KBM-7 (cell line): ENCODE results near the gene NEO1.
A peak's percentile ranks its signal among the peaks of the same experiment; 100 is the strongest.

Experiments used
- DNase-seq: peaks from one replicate; pipeline ENCODE4 v3.0.0-alpha.2; 2015
- in situ Hi-C: fragments of 300-500 bp; cut with MboI; formaldehyde crosslinking; loops from 2 replicates; pipeline ENCODE4 v1.14.3; 2020; ENCODE audit warnings: low sequenced_read_pairs, low pct_unique_long_range_greater_than_20kb, mixed read lengths

The NEO1 gene

DNA sequence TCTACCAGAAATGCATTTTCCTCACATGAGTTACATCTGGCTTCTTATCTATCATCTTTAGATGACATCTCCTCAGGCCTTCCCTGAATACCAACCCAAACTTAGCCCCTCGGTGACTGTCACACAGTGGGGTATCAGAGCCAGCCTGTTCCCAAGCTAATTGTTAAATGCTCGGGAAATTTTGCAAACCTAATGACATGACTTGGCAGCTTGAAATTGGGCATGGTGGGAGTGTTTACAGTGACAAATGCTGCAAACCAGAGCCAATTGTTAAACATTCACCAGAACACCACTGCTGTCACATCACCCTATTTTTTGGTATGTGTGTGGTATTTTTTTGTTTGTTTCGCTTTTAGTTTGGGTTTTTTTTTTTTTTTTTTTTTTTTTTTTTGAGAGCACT is 185.6 kb downstream of the NEO1 start:
- no peak for DNase-seq
- in situ Hi-C loops = no loop called here

DNA sequence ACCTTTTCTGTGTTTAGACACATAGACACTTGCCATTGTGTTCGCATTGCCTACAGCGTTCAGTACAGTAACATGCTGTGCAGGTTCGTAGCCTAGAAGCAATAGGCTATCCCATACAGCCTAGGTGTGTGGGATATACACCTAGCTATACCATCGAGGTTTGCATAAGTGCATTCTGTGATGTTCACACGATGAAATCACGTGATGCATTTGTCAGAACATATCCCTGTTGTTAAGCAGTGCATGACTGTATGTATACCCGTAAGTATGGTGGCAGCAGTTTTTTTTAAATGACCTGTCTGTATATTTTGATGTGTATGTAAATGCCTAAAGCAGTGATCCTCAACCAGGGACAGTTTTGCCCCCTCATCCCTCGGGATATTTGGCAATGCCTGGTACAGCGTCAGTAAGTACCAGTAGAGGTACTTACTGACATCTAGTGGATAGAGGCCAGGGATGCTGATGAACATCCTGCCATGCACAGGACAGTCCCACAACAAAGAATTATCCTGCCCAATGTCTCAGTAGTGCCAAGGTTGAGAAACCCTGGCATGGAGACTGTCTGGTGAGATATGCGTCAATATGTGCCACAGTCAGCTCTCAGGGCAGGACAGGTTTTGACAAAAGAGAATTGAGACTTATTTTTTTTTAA is 187.4 kb downstream of the NEO1 start:
- in situ Hi-C loops = no loop called here

DNA sequence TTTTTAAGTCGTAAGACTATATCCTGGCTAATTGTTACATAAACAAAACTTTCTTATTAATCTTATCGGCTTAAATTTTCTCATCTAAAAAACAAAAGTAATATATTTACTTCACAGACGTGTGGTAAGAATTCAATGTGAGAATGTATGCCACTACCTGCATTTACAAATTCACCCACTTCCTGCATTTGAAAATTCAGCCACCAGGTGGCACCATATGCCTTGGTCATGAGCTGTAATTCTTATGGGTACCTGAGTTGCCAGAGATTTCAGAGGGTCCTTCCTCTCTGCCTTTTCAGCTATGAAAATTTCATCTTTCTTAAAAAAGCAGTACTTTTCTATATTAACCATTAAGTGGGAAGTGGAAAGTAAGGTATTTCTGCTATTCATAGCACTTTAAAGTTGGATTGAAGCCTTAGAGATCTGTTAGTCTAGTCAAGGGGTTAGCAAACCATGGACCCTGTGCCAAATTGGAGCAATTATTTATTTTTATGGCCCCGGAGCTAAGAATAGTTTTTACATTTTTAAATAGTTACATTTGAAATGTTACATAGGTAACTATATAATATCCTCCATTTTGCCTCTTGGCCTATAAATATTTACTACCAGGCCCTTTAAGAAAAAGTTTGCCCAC is 188.7 kb downstream of the NEO1 start:
- peak; percentile 87 for DNase-seq
- in situ Hi-C loops = no loop called here

More for the DNA sequence above, 187.4 kb downstream of the NEO1 start:
- peak; percentile 23 for DNase-seq

DNA sequence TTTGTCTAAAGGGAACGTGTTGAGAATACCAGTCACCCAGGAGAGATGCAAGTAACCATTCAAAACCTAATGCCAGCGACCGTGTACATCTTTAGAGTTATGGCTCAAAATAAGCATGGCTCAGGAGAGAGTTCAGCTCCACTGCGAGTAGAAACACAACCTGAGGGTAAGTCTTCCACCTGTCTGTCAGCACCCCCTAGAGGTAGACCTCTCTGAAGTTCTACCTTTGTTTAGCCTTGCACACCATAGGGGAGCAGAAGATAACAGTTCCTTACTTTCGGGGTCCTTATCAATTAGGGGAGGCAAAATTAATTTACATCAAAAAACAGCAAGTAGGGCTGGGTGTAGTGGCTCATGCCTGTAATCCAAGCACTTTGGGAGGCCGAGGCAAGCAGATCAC is 192.1 kb downstream of the NEO1 start:
- in situ Hi-C loops = no loop called here
- peak; percentile 50 for DNase-seq

DNA sequence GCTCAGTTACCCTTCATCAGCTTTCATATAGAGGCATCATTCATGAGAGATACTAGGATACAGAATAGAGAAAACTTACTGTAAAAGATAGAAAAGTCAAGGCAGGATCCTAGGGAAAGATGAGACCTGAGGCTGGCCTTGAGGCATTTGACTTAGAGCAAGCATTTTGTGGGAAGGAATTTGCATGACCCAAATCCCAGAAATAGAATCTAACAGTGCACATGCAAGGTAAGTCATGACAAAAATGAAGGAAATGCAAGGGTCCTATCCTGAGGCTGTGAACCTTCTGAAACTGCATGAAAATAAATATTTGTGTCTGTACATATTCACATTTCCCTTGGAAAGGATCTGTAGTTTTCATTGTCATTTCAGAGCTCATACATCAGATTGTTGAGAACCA is 194.2 kb downstream of the NEO1 start:
- DNase-seq = no peak
- in situ Hi-C loops = no loop called here

DNA sequence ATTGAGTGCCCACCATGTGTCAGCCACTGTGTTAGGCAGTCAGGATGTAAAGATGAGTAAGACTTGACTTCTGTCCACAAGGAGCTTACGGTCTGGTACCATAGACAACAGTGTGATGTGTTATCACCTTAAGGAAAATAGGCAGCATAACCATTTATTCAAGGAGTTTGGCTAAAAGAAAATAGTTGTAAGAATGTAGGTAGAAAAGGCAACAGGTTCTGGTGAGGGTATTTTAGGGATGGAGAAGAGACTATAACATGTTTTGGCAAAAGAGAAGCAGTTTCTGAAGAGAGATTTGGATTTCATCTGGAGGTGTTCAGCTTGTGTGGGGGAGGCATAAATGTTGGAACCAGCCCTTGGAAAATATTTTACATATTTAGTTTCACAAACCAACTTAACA is 194.6 kb downstream of the NEO1 start:
- DNase-seq = no peak
- in situ Hi-C loops = no loop called here

DNA sequence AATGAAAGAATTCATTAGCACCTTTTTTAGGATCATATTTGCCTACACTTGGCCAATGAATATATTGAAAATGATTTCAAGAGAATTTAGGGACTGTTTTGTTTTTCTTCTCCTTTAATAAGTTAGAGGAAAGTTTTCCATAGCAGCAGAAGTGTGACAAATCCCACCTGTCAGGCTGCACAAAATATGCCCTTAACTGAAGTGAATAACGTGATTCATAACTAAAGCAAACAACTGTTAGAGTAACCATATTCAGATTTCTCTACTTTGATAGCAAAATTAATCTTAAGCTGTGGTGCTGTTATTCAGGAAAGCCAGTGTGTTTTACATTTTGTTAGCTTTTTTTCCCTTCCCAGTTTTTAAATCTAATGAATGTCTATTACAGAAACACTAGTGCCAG is 195.1 kb downstream of the NEO1 start:
- in situ Hi-C loops = no loop called here
- DNase-seq = no peak

DNA sequence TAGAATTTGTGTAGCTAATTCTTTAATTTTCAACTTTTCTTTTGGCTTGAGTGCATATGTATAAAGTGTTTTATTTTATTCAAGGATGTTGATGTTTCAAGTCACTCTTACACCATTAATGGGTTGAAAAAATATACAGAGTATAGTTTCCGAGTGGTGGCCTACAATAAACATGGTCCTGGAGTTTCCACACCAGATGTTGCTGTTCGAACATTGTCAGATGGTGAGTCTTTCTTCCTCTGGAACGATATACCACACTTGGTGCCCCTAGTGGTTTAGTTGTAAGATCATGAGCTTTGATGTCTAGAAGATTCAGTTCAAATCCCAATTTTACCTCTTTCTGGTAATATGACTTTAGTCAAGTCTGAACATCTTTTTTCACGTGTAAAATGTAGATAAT is 197.2 kb downstream of the NEO1 start:
- in situ Hi-C loops = no loop called here
- DNase-seq = no peak

DNA sequence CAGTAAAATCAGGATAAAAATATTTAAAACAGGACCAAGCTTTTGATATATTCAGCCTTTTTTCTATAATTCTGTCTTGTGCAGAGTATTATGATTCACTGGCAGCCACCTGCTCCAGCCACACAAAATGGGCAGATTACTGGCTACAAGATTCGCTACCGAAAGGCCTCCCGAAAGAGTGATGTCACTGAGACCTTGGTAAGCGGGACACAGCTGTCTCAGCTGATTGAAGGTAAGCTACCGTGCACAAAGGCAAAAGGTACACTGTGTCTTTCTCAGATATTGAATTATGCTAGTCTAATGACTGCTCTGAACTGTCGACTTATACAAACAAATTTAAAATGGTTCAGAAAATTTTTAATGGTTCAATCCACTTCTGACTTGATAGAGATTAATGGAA is 202.3 kb downstream of the NEO1 start:
- in situ Hi-C loops = loop anchor here (25.0 kb wide), 1 partner anchor 858 kb away; no protein-coding TSS in a partner anchor

DNA sequence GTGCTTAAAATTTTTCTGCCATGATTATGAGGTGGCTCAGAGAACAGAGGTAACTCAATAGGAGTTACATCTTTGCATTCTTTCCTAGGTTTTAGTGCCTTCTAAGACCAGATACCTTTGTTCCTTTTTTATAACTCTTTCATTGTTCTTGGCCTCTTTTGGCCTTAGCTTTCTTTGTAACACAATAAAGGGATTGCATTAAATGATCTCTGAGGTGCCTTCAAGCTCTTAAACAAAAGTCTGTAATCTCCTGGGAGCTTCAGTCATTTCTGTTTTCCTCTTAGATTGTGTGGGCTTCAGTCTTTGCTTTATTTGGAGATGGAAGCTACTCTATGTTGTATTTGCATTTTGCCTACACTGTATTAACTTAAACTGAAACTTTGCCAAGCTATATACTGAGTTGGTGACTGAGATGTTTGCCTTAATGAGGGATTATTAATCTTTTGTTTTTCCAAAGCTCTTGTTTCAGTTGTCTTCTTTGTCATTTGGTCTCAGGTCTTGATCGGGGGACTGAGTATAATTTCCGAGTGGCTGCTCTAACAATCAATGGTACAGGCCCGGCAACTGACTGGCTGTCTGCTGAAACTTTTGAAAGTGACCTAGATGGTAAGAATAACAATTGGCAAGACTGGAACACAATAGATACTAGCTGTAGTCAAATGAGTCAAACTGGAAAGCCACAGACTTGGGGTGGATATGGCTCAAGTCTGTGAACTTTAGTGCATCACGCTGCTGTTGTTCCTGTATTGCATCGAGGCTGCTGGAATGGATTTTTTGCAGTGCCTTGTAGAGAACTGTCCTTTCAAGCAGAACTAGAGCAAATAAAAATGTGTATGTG is 206.2 kb downstream of the NEO1 start:
- in situ Hi-C loops = loop anchor here (25.0 kb wide), 1 partner anchor 854 kb away; no protein-coding TSS in a partner anchor
- DNase-seq = no peak

More for the DNA sequence above, 202.3 kb downstream of the NEO1 start:
- no peak for DNase-seq

DNA sequence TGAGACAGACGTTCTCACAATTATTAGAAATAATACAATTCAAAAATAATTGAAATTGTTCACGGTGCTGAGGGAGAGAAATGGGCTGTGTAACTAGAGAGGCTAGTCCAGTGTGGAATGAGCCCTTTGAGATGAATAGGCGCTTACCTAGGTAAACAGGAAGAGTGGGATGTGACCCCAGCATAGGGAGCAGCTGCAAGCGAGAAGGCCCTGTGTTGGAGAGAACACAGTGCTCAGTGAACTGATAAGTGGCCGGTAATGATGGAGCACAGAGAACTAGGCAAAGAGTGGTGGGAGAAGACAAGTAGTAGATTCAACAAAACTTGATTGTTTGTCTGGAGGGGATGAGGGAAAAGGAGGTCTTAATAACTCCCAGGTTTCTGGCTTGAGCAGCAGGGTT is 212.6 kb downstream of the NEO1 start:
- no peak for DNase-seq
- in situ Hi-C loops = loop anchor here (25.0 kb wide), 1 partner anchor 847 kb away; no protein-coding TSS in a partner anchor

DNA sequence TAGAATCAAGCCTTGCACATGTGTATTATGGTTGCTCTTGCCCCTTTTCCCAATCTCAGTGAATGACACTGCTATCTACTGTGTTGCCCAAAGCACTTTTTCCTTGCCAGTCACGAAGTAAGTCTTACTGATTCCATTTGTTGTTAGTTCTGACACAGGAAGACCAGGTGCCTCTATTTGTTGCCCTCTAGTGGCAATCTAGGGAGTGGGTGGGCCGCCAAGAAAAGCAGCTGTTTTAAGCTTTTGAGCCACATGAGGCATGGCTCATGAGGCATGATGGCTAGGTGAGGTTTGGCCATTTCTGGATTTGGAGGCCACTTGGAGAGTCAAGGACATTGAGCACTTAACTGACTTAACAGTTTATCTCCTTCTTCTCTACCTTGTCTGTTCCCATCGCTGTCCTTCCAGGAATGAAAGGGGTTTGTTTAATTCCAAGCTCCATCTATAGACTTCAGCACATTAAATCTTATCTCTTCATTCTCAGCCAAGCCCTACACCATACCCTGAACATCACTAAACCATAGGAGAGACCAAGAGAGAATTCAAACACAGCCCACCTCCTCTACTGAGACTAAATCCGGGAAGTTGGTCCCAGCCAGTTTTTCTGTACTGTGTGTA is 213.4 kb downstream of the NEO1 start:
- in situ Hi-C loops = loop anchor here (25.0 kb wide), 1 partner anchor 847 kb away; no protein-coding TSS in a partner anchor
- peak; percentile 81 for DNase-seq

DNA sequence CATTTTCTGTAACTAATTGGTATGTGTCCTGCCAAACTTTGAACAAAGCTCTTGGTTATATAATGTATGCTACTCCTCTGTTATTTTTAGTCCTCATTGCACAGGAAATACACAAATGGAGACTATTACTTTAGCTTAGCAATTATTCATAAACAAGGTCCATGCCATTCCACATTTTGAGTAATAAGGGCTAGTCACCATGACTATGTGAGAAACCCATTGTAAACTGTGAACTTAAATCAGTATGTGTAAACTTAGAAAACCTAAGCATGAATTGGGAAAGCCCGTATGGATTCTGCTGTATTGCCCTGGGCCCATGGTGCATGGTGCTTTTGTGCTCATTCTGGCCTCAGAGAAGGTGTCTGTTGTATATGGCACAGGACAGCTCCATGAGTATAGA is 216.2 kb downstream of the NEO1 start:
- in situ Hi-C loops = loop anchor here (25.0 kb wide), 1 partner anchor 844 kb away; no protein-coding TSS in a partner anchor

DNA sequence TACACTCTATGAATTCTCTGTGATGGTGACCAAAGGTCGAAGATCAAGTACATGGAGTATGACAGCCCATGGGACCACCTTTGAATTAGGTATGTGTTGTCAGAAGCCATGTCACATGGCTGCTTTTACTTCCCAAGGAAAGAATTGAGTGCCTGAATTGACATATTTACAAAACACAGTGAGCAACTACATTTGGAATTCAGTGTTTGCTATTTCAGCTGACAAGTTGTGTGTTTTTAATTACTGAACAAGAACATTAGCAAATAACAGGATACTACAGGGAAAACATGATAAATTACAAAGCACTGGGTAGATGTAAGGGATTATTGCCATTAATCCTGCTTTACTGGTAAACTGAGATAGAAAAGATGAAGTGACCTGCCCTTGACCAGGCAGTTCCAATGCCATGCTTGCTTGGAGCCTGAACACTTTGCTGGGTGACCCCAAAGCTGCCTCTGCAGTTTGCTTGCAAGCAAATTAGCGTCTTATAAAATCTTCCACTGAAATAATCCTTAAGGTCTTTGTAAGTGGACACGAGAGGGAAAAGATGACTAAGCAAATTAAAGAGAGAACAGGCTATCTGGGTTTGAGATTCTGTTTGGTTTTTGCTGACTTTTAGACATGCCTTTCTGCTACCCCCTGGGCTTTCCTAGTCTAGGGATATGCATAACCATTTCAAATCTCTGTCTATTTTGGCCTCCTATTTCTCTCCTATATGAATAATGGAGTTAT is 218.3 kb downstream of the NEO1 start:
- in situ Hi-C loops = loop anchor here (25.0 kb wide), 1 partner anchor 842 kb away; no protein-coding TSS in a partner anchor

More for the DNA sequence above, 216.2 kb downstream of the NEO1 start:
- DNase-seq = no peak

DNA sequence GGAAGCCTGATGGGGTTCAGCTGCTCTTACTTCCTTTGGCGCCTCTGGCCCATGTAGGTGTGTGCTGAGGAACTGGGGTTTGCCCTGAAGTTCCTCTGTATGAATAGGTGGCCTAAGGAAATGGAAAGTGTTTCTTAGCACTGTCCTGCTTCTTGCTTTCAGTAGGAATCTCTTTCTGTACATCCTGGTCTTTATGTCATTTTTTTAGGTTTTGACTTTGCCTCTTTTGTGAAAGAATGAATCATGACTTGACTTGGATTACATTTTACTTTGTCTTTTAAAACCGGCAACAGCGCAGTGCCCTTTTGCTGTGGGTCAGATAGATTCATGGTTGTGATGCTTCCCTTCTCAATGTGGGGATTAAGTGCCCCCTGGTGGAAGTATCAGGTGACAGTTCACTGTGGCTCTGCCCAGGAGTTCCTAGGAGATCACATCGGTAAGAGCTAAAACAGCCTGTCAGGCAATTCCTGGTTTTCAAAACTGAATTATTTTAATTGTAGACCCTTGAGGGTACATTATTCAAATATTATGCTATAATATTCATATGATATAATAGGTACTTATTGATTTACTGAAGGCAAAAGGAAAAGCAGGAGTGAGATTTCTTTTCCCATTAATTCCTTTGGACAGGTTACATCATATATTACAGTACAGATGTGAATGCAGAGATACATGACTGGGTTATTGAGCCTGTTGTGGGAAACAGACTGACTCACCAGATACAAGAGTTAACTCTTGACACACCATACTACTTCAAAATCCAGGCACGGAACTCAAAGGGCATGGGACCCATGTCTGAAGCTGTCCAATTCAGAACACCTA is 221.1 kb downstream of the NEO1 start:
- peak; percentile 82 for DNase-seq
- in situ Hi-C loops = loop anchor here (25.0 kb wide), 1 partner anchor 839 kb away; no protein-coding TSS in a partner anchor

More for the DNA sequence above, 218.3 kb downstream of the NEO1 start:
- no peak for DNase-seq

DNA sequence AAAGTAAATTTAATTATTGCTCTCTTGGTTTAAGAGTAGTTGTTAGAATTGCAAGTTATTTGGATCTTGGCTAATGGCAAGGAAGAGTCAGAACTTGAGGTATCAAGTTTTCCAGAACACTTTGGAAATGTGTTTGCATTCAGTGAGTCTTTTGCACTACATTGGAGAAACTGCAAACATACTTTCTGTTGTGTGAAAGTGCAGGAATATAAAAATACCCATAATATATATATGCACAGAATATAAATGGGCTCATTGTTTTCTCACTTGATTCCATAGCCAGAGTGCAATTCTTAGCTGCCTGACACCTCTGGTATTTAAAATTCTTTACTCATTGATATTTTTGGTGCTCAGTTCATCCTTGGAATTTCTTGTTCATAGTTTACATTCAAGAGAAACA is 223.6 kb downstream of the NEO1 start:
- in situ Hi-C loops = no loop called here
- no peak for DNase-seq

DNA sequence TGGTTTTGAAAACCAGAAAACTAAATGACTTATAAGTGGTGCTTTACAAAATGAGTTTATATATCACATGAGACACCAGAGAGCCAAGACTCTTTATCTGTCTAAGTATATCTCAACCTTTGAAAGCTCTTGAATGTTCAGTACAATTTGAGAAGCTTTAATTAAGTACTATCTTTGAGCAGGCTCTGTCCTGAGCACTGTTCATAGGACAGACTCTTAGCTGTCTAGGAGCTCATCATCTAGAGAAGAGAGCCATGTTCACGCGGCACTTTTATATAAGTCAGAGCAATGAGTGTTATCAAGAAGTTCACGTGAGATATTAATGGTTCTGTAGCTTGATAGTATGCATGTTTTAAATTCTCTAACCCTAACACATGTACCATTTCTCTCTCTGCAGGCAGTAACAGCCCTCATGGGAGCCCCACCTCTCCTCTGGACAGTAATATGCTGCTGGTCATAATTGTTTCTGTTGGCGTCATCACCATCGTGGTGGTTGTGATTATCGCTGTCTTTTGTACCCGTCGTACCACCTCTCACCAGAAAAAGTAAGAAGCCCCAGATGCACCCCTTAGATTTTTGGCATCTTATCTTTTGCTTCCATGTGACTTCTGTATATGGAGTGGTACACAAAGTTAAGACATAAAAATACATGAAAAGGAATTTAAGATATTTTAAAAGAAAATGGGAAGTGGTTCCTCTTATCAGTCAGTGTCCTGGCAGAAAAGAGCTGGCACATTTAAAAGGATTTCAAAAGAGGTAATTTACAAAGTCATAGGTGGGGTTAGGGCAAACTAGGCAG is 230.5 kb downstream of the NEO1 start:
- DNase-seq = no peak
- in situ Hi-C loops = no loop called here
